Epithelial cell of proximal tubule (primary cell): ENCODE measurements around the gene NSL1. TPM values are rescaled to one million over a fixed set of nuclear protein-coding genes. Genes with fewer than 3 reads are reported as not detected.

Experiments
- DNase-seq: peaks from one replicate; pipeline ENCODE4 v3.0.0-alpha.2; 2011; ENCODE audit warnings: low read depth
- H3K4me3 ChIP-seq: 2 replicates; pipeline ENCODE4 v1.5.1; 2011; ENCODE audit warnings: low read depth, mild to moderate bottlenecking, low read length
- CTCF ChIP-seq: conservative IDR thresholded peaks from 2 replicates; pipeline ENCODE4 v1.5.1; 2012; ENCODE audit warnings: low read depth, mild to moderate bottlenecking, low read length
- total RNA-seq: library from RNA; depleted of rRNA; stranded (reverse); fragments of >200 nt; gene quantifications from 2 replicates; pipeline ENCODE4 v1.2.3, GENCODE V29; 2015

The NSL1 gene
- total RNA-seq, 1 donor from 2014 or later = 31.2 TPM

GRCh38 chr1:212710566-212710965 is 81.0 kb downstream of the NSL1 start:
- no peak for TF ChIP-seq CTCF
- no peak for DNase-seq
- no peak overlapping the region for H3K4me3 ChIP-seq

- no peak for TF ChIP-seq CTCF
- DNase-seq = no peak
- H3K4me3 ChIP-seq = no peak overlapping the region
Observed at GRCh38 chr1:212703991-212704564, 87.5 kb downstream of the NSL1 start.

- no peak for DNase-seq
- no peak for TF ChIP-seq CTCF
- no peak overlapping the region for H3K4me3 ChIP-seq
Observed at GRCh38 chr1:212702672-212703071, 88.9 kb downstream of the NSL1 start.

GRCh38 chr1:212701910-212702309 is 89.7 kb downstream of the NSL1 start:
- TF ChIP-seq CTCF = no peak
- no peak for DNase-seq
- no peak overlapping the region for H3K4me3 ChIP-seq

GRCh38 chr1:212700892-212701819 is 90.4 kb downstream of the NSL1 start:
- no peak for DNase-seq

GRCh38 chr1:212700223-212700891 is 91.2 kb downstream of the NSL1 start:
- DNase-seq = no peak
- H3K4me3 ChIP-seq = peak overlapping the region; percentile 53
- TF ChIP-seq CTCF = no peak

More at GRCh38 chr1:212700892-212701819, 90.4 kb downstream of the NSL1 start:
- TF ChIP-seq CTCF = peak; percentile 5
- peak overlapping the region; percentile 53 for H3K4me3 ChIP-seq
